CD4-positive, alpha-beta T cell treated with Interleukin-4 for 4 hours (primary cell): ENCODE data around the gene COX6B2.
"Not testable (repeated sequence)": the region's sequence is repeated elsewhere in the genome, so short reads cannot be mapped to it uniquely, and the experiment has no call there.

Experiments
- DNase-seq: peaks from one replicate; pipeline ENCODE4 v3.0.0-alpha.2; 2020

Gene COX6B2

DNA sequence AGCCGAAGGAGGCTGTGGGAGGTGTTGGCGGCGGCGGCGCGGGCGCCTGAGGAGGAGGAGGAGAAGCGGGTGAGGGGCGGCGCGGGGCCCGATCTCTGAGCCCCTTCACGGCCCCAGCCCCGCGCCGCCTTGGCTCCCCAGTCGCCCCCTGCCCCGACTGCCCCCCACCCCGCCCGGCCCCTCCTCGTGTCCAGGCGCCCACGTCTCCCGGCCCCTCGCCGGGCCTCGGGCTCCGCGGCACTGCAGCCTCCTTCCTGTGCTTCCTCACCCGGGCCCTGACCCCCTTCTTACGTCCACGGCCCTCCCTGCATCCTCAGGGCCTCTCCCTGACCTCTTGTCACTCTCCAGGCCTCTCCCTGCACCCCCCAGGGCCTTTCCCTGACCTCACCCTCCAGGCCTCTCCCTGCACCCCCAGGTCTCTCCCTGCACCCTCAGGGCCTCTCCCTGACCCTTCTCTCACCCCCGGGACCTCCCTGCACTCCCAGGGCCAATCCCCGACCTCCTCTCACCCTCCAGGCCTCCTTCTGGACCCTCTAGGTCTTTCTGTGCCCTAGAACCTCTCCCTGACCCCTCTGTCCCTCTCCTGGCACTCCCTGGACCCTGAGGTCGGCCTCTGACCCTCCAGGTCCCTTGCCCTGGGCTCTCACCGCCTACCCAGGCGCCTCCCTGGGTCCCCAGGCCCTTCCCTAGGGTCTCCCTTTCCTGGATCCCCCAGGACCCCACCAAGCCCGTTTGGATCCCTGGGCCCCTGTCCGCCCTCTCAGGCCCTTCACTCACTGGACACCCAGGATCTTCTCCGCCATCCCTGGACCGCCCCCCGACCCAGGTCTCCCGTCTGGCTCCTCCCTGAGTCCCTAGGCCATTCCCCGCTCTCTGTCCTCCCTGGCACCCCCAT is 14.4 kb downstream of the COX6B2 start:
- no peak for DNase-seq

GRCh38 chr19:55339105-55339888 is 15.2 kb downstream of the COX6B2 start, which contains the start of gene KMT5C:
TSS of gene KMT5C (plus strand) at chr19:55339876. CDS start at chr19:55341937, 2,061 bp downstream.
- peak; percentile 100 for DNase-seq

DNA sequence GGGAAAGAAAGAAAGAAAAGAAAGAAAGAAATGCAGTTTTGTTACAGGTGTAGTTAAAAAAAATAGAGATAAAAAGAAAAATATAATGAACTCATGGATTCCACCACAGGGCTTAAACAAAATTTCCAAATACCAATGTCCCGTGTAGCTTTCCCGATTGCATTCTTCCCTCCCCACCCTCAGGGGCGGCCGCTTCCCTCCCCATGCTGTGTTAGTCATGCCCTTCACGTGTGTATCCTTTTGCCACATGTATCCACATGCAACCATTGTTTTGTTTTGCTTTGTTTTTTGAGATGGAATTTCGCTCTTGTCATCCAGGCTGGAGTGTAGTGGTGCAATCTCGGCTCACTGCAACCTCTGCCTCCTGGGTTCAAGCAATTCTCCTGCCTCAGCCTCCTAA is 18.4 kb downstream of the COX6B2 start:
- DNase-seq, result no peak

GRCh38 chr19:55333870-55334269 is 20.6 kb downstream of the COX6B2 start:
- no peak for DNase-seq

- not testable (repeated sequence) for DNase-seq
Measured at GRCh38 chr19:55329791-55330190, 24.7 kb downstream of the COX6B2 start.

DNA sequence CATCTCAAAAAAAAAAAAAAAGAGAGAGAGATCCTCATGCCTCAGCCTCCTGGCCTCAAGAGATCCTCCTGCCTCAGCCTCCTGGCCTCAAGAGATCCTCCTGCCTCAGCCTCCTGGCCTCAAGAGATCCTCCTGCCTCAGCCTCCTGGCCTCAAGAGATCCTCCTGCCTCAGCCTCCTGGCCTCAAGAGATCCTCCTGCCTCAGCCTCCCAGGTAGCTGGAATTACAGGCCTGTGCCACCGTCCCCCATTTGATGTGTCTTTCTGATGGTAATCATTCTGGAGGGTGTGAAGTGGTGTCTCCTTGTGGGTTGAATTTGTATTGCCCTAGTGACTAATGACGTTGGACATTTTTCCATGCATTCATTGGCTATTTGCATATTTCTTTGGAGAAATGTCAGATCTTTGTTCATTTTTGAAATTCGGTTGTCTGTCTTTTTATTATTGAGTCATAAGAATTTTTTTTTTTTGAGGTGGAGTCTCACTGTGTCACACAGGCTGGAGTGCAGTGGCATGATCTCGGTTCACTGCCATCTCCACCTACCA is 25.7 kb downstream of the COX6B2 start:
- peak; percentile 15 for DNase-seq

- no peak for DNase-seq
Measured at GRCh38 chr19:55325172-55325571, 29.3 kb downstream of the COX6B2 start, which contains the start of gene TMEM150B. TSS of gene TMEM150B (minus strand) at chr19:55325341. CDS start at chr19:55321036, 4,305 bp downstream.

DNA sequence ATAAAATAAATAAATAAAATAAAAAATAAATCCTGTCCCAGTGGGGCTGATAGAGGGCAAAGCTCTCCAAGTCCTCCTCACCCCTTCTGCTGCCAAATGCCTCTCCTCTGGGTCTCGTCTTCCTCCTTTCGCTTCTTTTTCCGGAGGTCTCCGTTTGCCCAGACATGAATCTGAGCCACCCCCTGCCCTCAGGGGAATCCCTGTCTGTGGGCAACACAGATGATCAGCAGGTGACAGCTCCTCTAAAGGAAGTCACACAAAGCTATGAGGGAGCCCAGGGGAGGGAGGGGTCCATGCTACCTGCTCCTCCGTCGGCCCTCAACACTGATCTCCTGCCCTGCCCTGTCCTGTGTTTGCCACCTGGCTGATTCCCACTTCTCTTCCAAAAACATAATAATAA is 29.9 kb downstream of the COX6B2 start:
- DNase-seq, result no peak

DNA sequence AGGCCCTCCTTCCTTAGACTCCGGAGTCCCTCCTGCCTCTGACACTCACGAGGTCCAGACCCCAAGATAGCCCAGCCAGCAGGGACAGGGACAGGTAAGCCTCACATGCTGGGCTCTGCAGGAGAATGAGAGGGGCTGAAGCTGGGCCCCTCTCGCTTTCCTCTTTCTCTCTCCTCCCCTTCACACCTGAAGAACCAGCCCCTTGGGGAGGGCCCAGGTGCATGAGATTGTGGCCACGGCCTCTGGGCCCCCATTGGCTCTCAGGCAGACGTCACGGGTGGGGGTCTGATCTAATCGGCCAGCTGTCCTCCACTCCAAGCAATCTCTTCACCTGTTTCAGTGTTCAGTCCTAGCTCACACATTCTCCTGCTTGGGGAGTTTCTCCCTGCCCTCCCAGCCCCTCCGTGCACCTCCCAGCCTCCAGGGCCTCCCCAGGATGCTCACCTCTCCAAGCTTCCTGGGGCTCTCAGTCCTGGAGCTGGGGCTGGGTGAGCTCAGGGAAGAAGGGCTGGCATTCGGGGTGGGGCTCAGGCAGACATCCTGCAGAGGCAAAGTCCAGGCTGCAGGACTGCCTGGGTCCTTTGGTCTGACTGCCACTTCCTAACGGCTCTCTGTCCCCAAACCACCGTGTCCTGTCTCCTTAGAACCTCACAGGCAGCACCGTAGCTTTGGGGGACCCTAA is 32.2 kb downstream of the COX6B2 start:
- no peak for DNase-seq

- no peak for DNase-seq
Measured at GRCh38 chr19:55321466-55322137, 32.9 kb downstream of the COX6B2 start.

- DNase-seq, result no peak
Measured at GRCh38 chr19:55320844-55321419, 33.6 kb downstream of the COX6B2 start.

GRCh38 chr19:55319785-55320184 is 34.7 kb downstream of the COX6B2 start:
- DNase-seq, result no peak

DNA sequence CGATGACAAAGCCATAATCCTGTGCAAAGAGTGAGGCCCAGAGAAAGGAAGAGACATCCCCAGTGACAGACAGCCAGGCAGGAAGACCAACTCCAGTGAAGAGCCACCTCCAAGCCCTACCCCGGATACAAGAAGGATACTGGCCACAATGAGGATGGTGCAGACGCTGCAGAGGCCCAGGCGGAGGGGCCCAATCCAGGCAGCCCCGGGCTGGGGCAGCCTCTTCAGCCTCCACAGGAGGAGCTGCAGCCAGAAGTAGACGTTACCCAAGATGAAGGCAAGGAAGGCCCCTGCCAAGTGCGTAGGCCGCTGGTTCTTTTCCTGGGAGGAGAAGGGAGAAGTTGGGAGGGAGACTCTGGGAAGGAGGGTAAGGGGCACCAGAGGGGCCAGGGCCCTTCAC is 37.9 kb downstream of the COX6B2 start:
- DNase-seq, result no peak

DNA sequence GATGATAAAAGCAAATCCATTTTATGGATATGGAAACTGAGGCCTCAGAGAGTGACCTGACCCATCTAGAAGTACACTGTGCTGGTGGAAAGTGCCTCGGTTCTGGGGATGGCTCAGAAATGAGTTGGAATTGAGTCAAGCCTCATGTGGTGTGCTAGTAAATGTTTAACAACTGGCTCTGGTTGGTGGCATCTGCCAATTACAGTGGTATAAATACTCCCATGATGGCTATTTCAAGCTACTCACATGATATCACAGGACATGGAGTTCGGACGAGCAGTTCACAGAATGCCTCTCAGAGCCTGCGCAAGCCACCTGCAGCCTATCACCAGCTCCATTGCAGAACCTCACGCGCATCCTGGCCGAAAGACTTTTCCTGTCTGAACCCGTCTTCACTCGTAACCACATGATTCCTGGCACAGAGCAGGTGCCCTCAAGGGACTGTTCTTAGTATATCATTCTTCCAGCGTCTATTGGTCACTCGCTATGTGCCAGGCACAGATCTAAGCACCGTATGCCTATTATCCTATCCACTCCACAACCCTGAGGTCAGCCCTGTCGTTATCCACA is 38.5 kb downstream of the COX6B2 start:
- no peak for DNase-seq

DNA sequence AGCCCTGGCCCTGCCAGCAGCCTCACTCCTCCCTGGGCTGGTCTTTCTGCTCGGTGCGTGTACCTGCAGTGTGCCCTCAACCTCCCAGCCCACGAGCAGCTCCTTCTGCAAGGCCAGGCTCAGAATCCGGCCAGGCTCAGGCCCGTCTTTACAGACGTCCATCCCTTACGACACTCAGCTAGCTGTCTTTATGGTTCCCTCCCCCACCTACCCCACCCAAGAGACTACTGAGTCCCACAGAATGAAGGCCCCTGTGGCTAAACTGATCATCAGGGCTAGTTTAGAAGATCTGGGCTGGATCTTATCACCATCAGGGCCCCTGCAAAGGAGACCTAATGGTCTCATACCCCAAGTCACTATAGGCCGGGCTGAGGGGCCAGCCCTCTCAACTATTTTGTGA is 40.1 kb downstream of the COX6B2 start:
- DNase-seq, result no peak

DNA sequence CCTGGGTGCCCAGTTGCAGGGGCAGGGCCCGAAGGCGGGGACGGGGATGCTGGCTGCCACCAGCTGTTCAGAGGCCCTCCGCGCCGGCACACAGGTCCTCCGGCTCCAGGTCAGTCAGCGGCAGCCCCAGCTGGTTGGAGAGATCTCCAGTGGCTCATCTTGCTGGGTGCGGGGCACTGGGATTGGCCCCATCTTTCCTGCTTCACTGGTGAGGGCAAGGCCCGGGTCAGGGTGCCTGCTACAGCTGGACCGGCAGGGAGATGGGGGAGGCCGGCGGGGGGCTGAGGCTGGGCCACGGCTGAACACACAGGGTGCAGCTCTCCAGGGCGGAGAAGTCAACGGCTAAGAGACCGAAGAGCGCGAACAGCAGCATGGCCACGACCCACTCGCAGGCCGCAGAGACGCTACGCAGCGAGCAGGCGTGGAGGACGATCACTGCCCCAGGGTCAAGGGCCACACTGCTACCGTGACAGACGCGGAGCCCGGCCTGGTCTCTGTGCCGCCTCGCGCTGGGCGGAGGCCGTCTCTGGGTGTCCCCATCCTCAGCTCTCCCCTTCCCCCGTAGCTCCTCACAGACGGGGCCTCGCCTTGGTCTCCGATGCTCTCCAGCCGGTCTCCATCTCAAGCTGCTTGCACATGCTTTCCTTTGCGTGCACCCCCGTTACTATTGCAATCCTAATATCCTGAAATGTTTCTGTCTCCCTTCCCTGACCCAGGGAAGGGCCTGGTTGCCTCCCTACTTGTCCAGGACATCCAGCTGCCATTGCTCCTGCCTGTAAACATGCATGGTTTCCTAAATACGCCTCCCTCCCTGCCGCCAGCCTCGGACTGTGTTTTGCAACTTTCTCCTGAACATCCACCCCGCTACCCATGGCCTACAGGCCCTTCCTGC is 41.7 kb downstream of the COX6B2 start:
- DNase-seq, result no peak

DNA sequence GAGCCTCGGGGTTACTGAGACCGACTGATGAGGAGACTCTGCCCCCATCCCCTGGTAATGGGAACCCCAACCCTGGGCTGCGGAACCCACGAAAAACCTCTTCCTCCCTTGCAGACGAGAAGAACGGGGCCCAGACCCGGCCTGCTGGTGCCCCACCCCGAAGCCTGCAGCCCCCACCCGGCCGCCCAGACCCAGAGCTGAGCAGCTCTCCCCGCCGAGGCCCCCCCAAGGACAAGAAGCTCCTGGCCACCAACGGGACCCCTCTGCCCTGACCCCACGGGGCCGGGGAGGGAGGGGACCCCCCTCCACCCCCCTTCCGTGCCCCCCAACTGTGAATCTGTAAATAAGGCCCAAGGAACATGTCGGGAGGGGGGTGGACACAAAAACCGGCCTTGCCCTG is 42.7 kb downstream of the COX6B2 start:
- DNase-seq, result no peak

DNA sequence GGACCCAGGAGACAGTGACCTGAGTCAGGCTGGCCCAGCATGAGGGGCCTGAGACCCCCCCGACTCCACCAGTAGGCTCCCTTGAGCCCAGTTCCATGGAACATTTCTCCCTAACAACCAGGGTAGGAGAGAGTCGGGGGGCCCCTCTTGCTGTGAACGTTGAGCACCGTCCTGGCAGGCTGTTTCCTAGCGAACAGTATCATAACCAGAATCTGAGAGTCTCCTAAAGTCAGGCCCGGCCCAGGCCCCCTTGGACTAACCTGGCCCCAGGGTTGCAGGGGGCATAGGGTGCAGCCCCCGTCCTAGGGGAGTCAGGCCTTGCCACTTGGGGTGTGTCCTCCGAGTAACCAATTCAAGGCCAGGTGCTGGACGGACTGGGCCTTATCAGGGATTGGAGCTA is 43.1 kb downstream of the COX6B2 start:
- DNase-seq, result no peak

GRCh38 chr19:55310498-55310897 is 44.0 kb downstream of the COX6B2 start:
- no peak for DNase-seq

DNA sequence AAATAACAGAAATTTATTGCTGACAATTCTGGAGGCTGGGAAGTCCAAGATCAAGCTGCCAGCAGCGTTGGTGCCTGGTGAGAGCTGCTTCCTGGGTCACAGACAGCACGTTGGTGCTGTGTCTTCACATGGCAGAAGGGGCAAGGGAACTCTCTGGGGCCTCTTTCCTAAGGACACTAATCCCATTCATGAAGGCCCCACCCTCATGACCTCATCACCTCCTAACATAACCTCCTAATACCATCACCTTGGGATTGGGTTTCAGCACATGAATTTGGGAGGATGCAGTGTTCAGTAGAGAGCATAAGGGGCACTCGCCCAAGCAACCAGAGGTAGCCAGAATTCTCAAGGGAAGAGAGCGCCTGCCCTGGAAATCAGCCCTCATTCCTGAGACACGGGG is 45.1 kb downstream of the COX6B2 start:
- no peak for DNase-seq

- no peak for DNase-seq
Measured at GRCh38 chr19:55308281-55308680, 46.2 kb downstream of the COX6B2 start.
